B cell (primary cell): ENCODE data around the gene MKRN2OS. TPM values are rescaled to one million over a fixed set of nuclear protein-coding genes. Genes with fewer than 3 reads are reported as not detected.

Experiments used
- ATAC-seq: fragments of 200-7000 bp; cut with Tn5 transposase; one replicate; pipeline ENCODE4 v1.10.0; 2021; ENCODE audit warnings: low read depth, mild to moderate bottlenecking, moderate number of reproducible peaks, moderate library complexity
- CTCF ChIA-PET: fragments of 350-600 bp; sonication (Branson Sonifier 250); formaldehyde crosslinking; loops from one replicate; lab custom pipeline; 2021; ENCODE audit warnings: antibody characterized with exemption, inconsistent platforms; lab: Charles Lee
- POLR2A ChIA-PET: fragments of 350-600 bp; sonication (Branson Sonifier 250); formaldehyde crosslinking; loops from one replicate; lab custom pipeline; 2021; ENCODE audit warnings: antibody characterized with exemption; lab: Charles Lee
- DNase-seq: peaks from one replicate; pipeline ENCODE4 v3.0.0; 2013
- H2AFZ ChIP-seq: 2 replicates; pipeline ENCODE4 v1.6.1; 2012; ENCODE audit warnings: mild to moderate bottlenecking, low read depth, low read length; ENCODE audit not compliant: insufficient read depth, poor library complexity, severe bottlenecking
- H3K27ac ChIP-seq, 2 donors: 1 replicate in 1 of 2; 2 replicates in 1 of 2; pipeline ENCODE4 v1.5.1; 2012 to 2013; ENCODE audit warnings: low read length in 2 of 2, mild to moderate bottlenecking in 2 of 2, moderate library complexity in 1 of 2
- H3K27me3 ChIP-seq, 4 experiments: fragments of 200-600 bp in 1 of 4; sonication (generic) in 1 of 4; replicated peaks in 1 of 4; 1 replicate in 2 of 4; 2 replicates in 2 of 4; pipeline versions ENCODE4 v1.6.1 to v1.7.0; 2013 to 2016; ENCODE audit warnings: low read length in 3 of 4, mild to moderate bottlenecking in 2 of 4, mixed read lengths in 1 of 4, moderate library complexity in 1 of 4; ENCODE audit not compliant: insufficient read depth in 4 of 4, control insufficient read depth in 3 of 4; ENCODE audit errors: control extremely low read depth in 1 of 4
- H3K36me3 ChIP-seq, 2 experiments: replicated peaks in 1 of 2; 1 replicate in 1 of 2; 2 replicates in 1 of 2; pipeline versions ENCODE4 v1.6.1 to v1.7.1; 2013; ENCODE audit warnings: low read length in 1 of 2; ENCODE audit not compliant: insufficient read depth in 2 of 2, control insufficient read depth in 1 of 2; ENCODE audit errors: control extremely low read depth in 1 of 2, extremely low read depth in 1 of 2
- H3K4me1 ChIP-seq, 2 donors: fragments of 200-600 bp in 1 of 2; sonication (generic) in 1 of 2; 1 replicate in 1 of 2; 2 replicates in 1 of 2; pipeline versions ENCODE4 v1.5.1 to v1.6.1; 2013 to 2017; ENCODE audit warnings: low read length in 2 of 2; ENCODE audit not compliant: control insufficient read depth in 2 of 2, insufficient read depth in 2 of 2
- H3K4me2 ChIP-seq: replicated peaks from 2 replicates; pipeline ENCODE3; 2012; ENCODE audit warnings: mild to moderate bottlenecking, low read depth, low read length; ENCODE audit not compliant: poor library complexity, severe bottlenecking
- H3K4me3 ChIP-seq, 5 experiments: fragments of 200-600 bp in 1 of 5; sonication (generic) in 1 of 5; 1 replicate in 3 of 5; 2 replicates in 2 of 5; pipeline versions ENCODE4 v1.5.1 to v1.7.0; 2011 to 2016; ENCODE audit warnings: low read length in 4 of 5, mild to moderate bottlenecking in 4 of 5, low read depth in 2 of 5, control low read depth in 1 of 5, moderate library complexity in 1 of 5; ENCODE audit not compliant: insufficient read depth in 1 of 5; ENCODE audit errors: control extremely low read depth in 1 of 5, extremely low read depth in 1 of 5
- H3K79me2 ChIP-seq: fragments of 200-600 bp; sonication (generic); one replicate; pipeline ENCODE4 v1.6.0; 2016; ENCODE audit warnings: low read length; ENCODE audit not compliant: control insufficient read depth, insufficient read depth
- H3K9ac ChIP-seq: fragments of 200-600 bp; sonication (generic); 2 replicates; pipeline ENCODE4 v1.6.1; 2017; ENCODE audit warnings: mild to moderate bottlenecking, low read length, moderate library complexity
- H3K9me3 ChIP-seq, 3 donors: one replicate each; pipeline versions ENCODE4 v1.6.1 to v1.7.1; 2013; ENCODE audit warnings: low read length in 2 of 3; ENCODE audit not compliant: control insufficient read depth in 2 of 3, insufficient read depth in 1 of 3; ENCODE audit errors: control extremely low read depth in 1 of 3
- H4K20me1 ChIP-seq: 2 replicates; pipeline ENCODE4 v1.6.0; 2012; ENCODE audit warnings: mild to moderate bottlenecking, low read length; ENCODE audit not compliant: insufficient read depth, control insufficient read depth, poor library complexity, severe bottlenecking
- H3K27ac Mint-ChIP-seq: one replicate; pipeline ENCODE4 v1.8.0; 2021; ENCODE audit warnings: mixed read lengths
- H3K27me3 Mint-ChIP-seq: one replicate; pipeline ENCODE4 v1.8.0; 2021; ENCODE audit warnings: mixed read lengths
- H3K4me1 Mint-ChIP-seq: one replicate; pipeline ENCODE4 v1.8.0; 2021; ENCODE audit warnings: mixed read lengths
- H3K4me3 Mint-ChIP-seq: one replicate; pipeline ENCODE4 v1.8.0; 2021; ENCODE audit warnings: mixed read lengths
- H3K9me3 Mint-ChIP-seq: one replicate; pipeline ENCODE4 v1.8.0; 2022; ENCODE audit warnings: mixed read lengths; ENCODE audit not compliant: insufficient read depth
- CTCF ChIP-seq: fragments of 200-600 bp; IDR thresholded peaks from one replicate; pipeline ENCODE4 v1.8.0; 2022; ENCODE audit warnings: antibody characterized with exemption, mild to moderate bottlenecking
- EZH2 ChIP-seq: IDR thresholded peaks from 2 replicates; pipeline ENCODE4 v1.6.1; 2012; ENCODE audit warnings: borderline replicate concordance, low read depth, mild to moderate bottlenecking, moderate library complexity, low read length; ENCODE audit not compliant: insufficient read depth, poor library complexity, severe bottlenecking
- WGBS: methylation state at CpG from one replicate; pipeline ENCODE4 v1.1.5; 2013; ENCODE audit warnings: missing lambda C conversion rate; ENCODE audit not compliant: insufficient coverage; 5-methylcytosine and 5-hydroxymethylcytosine counted together
- intact Hi-C: fragments of 100-400 bp; cut with micrococcal nuclease; formaldehyde crosslinking; loops from one replicate; pipeline ENCODE4 v1.10.0; 2022
- polyA plus RNA-seq: library from polyadenylated mRNA; depleted of rRNA; stranded (reverse); fragments of >200 nt; gene quantifications from 2 replicates; pipeline ENCODE4 v1.2.3, GENCODE V29; 2012
- total RNA-seq, 2 donors: library from RNA; stranded (reverse); fragments of 120-200 nt in 1 of 2; gene quantifications; 1 replicate in 1 of 2; 2 replicates in 1 of 2; pipeline versions ENCODE4 v1.2.3 to v1.2.4, GENCODE V29; 2013 to 2022

The MKRN2OS gene
- total and polyA plus RNA-seq, 2 donors (not counting 1 experiment from before 2014, with no cell fraction given), result not detected

- Histone ChIP-seq H3K79me2 (no peaks in the 10 kb centered on the region), H3K36me3 (peaks cover 0 to 22% of the 10 kb centered on the region in 2 experiments), H2AFZ (no peak overlapping the region), H3K4me3 (no peak overlapping the region), H3K9me3 (no peaks in the 10 kb centered on the region), H3K4me2 (no peak overlapping the region), H3K27me3 (no peaks in the 10 kb centered on the region), H3K27ac (no peak overlapping the region), H3K9ac (no peak overlapping the region), H3K4me1 (no peaks in the 10 kb centered on the region), H4K20me1 (no peaks in the 10 kb centered on the region)
- Mint-ChIP-seq H3K27ac (no peak overlapping the region), H3K27me3 (no peaks in the 10 kb centered on the region), H3K4me3 (no peak overlapping the region), H3K4me1 (no peaks in the 10 kb centered on the region), H3K9me3 (no peaks in the 10 kb centered on the region)
- intact Hi-C loops, result no loop called here
- TF ChIP-seq EZH2 (no peak), CTCF (no peak)
- POLR2A ChIA-PET, result interaction anchor here (0.7 kb wide), 1 partner anchor 10 kb away, joined by 4 read pairs; no protein-coding TSS in a partner anchor
- no peak for ATAC-seq
- no peak for DNase-seq
- CTCF ChIA-PET, result no interaction called here
- WGBS, result no CpG with 5 or more reads among the region's 5 CpGs
These were observed 39.0 kb downstream of the MKRN2OS start for GRCh38 chr3:12506201-12506709.

GRCh38 chr3:12503126-12503957 lies 42.0 kb downstream of the MKRN2OS start:
- H3K4me3 Mint-ChIP-seq, result no peak overlapping the region
- H3K27ac Mint-ChIP-seq, result no peak overlapping the region
- H3K27me3 Mint-ChIP-seq, result no peaks in the 10 kb centered on the region
- H3K4me1 Mint-ChIP-seq, result no peaks in the 10 kb centered on the region
- H3K27me3 ChIP-seq, result no peaks in the 10 kb centered on the region
- H3K4me3 ChIP-seq, result no peak overlapping the region
- DNase-seq (no peak), ATAC-seq (no peak)
- no peak overlapping the region for H3K4me2 ChIP-seq
- no peaks in the 10 kb centered on the region for H3K9me3 ChIP-seq
- no peaks in the 10 kb centered on the region for H4K20me1 ChIP-seq
- intact Hi-C loops, result no loop called here
- H3K9ac ChIP-seq, result no peak overlapping the region
- H3K36me3 ChIP-seq, result peaks cover 4 to 42% of the 10 kb centered on the region in 2 experiments
- CTCF ChIA-PET, result no interaction called here
- H3K9me3 Mint-ChIP-seq, result no peaks in the 10 kb centered on the region
- POLR2A ChIA-PET, result no interaction called here
- no peaks in the 10 kb centered on the region for H3K79me2 ChIP-seq
- WGBS, result 79% methylated on average over 16 of the region's 18 CpGs
- no peak overlapping the region for H3K27ac ChIP-seq
- no peaks in the 10 kb centered on the region for H3K4me1 ChIP-seq
- no peak for TF ChIP-seq CTCF
- TF ChIP-seq EZH2, result no peak
- H2AFZ ChIP-seq, result no peak overlapping the region
